Eye (tissue), 1 donor: ENCODE measurements around the gene PPP3CB.

ENCODE experiments used
- DNase-seq: peaks from one replicate; pipeline ENCODE4 v3.0.0-alpha.2; 2015

Gene PPP3CB

GRCh38 chr10:73478636-73479035, 17.2 kb downstream of the PPP3CB start:
- DNase-seq = no peak

GRCh38 chr10:73471226-73471625, 24.6 kb downstream of the PPP3CB start:
- no peak for DNase-seq

- DNase-seq = no peak
These were observed 26.2 kb downstream of the PPP3CB start for GRCh38 chr10:73469579-73469978.

DNA sequence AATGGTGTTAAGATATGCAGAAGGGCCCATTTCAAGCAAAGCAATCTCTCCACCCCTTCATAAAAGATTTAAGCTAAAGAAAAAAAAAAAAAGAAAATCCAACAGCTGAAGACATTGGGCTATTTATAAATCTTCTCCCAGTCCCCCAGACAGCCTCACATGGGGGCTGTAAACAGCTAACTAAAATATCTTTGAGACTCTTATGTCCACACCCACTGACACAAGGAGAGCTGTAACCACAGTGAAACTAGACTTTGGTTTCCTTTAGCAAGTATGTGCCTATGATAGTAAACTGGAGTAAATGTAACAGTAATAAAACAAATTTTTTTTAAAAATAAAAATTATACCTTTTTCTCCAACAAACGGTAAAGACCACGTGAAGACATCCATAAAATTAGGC, 28.6 kb downstream of the PPP3CB start:
- DNase-seq = no peak

DNA sequence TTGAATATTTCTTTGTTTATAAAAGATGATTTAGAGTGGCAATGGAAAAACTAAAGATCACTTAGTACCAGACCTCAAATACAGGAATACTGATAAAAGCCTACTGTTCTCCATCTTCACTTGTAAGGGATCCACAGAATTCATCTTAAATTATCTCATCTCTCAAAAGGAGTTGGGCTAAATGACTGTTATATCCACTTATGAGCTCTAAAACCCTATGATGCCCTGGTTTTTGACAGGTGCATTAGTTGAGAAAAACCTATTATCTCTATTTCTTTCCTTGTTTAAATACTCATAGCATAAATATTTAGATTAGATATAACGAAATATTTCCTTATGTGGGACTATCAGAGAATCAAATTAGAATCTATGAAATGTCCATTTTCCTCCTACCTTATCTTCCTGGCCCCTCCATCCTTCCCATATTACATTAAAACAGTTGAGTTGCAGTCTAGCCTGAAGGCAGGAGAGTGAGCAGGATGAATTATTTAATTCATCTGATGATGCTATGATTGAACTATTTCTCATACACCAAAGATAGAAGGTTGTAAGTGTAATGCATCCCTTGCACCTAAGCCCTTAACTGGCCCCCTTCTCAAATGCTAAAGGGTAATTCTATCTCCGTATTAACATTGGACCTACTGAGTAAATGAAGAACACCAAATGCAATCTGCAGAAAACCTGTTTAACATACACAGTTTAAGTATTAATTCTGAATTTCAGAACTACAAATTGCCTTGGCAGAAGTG, 29.7 kb downstream of the PPP3CB start:
- no peak for DNase-seq

GRCh38 chr10:73460897-73461296, 34.9 kb downstream of the PPP3CB start:
- no peak for DNase-seq

GRCh38 chr10:73459683-73460314, 36.0 kb downstream of the PPP3CB start:
- DNase-seq = no peak

DNA sequence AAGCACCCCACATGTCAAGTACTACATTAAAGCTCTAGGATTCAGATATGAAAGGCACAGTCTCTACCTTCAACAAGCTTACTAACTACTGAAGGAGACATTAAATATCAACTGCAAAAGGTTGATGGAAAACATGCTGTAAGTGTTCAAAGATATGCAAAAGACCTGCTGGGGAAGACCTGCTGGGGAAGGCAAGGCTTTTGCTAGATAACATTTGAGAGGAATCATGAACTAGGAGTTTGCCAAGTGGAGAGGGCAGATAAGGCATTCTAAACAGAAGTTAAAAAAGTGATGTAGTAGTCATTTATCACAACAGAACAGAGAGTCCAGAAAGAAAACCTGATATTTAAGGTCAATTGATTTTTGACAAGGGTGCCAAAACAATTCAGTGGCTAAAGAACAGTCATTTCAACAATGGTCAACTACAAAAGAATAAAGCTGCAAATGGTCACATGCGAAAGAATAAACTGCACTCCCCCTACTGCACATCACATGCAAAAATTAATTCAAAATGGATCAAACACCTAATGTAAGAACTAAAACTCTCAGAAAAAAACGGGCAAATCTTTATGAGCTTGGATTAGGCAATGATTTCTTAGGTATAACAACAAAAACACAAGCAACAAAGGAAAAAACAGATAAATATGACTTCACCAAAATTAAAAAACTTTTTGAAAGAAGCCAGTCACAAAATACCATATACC, 39.5 kb downstream of the PPP3CB start:
- no peak for DNase-seq

GRCh38 chr10:73449113-73449512, 46.7 kb downstream of the PPP3CB start:
- DNase-seq = no peak

GRCh38 chr10:73448384-73448783, 47.4 kb downstream of the PPP3CB start:
- DNase-seq = no peak

DNA sequence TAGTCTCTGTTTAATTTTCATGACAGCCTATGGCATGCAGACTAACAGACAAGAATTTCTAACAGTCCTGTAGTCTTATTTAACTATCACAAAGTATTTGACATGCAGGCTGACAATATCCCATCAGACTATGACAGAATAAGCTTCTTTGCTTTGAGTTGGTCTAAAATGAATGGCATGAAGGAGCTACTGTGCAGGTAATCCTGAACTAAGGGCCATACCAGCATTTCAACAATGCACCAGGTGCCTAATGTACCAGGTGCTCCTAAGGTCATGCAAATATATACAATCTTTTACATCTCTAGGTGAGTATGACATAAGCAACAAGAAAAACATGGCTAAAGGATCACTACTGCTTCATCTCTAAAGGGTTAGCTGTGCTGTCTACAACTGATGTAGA, 48.9 kb downstream of the PPP3CB start:
- DNase-seq = no peak

DNA sequence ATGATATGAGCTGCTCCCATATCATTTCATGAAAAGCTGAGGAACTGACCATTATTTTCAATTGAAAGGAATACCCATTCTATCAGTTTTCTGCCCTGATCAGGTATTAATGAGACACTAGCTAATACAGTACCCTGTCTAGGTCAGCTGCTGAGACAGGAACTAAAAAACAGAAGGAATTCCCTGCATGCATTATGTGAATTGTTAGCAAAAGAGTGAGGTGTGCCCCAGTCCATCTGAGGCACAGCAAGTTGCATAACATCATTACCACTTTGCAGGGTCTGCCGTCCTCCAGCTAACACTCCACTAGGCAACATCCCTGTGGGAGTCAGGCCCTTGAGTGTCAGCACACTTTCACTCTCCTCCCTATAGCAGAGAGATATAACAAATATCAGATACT, 51.4 kb downstream of the PPP3CB start:
- DNase-seq = no peak

- no peak for DNase-seq
These were observed 56.1 kb downstream of the PPP3CB start for GRCh38 chr10:73439605-73440312.

DNA sequence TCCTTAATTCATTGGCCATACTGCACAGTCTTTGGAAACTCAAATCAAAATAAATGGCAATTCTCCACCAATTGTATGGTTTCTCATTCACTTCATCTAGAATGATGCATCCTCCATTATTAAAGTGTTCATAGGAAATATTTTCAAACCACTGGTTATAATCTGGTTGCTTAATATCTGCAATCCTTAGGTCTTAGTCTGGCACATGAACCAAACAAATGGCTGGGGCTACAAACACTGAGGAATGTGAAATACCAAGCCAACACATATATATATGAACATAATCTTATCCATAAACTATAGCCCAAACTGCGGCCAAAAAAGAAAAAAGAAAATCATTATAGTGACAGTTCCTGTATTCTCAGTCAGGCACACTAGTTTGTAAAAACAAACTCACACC, 56.8 kb downstream of the PPP3CB start:
- DNase-seq = no peak

DNA sequence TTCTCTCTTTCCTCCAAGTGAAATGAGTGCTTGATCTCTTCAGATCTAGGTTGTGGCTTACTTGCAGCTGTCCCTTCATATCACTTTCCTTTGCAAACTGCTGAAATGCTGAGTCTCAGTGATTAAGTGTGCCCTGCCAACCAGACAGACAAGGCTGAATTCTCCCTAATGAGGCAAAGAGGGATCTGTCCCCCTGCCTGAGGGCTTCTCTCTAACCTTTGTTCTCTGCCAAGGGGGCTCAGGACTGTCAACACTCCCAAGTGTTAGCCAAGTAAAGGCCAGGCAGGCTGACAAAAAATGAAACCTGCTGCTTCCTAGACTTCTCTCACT, 62.3 kb downstream of the PPP3CB start, which contains the start of gene MSS51:
Gene MSS51, minus strand, starts transcription at position 24 of the 330 bp plus-strand sequence. CDS start 5,277 bp downstream, outside the sequence.
- peak; percentile 76 for DNase-seq

DNA sequence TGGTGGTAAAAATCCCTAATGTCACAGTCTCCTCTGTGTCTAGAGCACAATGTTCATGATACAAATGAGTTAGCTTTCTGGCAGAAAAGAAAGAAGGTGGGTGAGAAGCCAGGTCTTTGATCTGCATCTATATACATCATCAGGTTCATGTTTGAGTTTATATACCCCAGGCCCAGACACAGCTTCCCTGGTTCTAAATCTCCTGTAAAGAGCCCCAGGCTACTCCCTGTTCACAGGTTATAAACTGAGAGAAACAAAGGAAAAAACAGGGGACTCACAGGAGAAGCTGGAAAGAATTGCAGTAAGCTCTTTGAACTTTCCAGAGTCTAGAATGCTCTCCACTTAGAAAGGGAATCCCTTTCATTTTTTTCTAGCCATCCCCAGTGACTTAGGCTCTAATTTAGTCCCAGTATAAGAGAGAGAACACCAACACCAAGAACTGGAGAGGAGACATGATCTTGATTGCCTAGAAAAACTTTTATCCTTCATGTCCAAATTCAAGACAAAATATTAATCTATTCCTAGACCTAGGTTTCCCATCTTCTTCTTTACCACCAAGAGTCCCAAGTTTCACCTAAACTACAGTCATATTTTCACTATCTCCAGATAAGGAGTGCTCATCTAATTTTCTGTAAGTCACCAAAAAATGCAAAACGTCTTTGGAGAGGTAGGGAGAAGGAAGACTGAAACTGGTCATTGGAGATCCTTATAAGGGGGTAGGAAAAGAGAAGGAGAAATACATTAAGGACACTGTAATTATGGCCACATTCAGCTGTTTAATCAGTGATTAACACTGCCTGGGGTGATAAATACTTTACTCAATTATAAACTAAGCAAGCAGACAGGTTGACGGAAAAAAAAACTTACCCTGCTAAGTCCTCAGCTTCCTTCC, 62.9 kb downstream of the PPP3CB start:
- no peak for DNase-seq

- no peak for DNase-seq
These were observed 69.5 kb downstream of the PPP3CB start for GRCh38 chr10:73426318-73426717.

- DNase-seq = no peak
These were observed 71.3 kb downstream of the PPP3CB start for GRCh38 chr10:73424478-73424877.

- no peak for DNase-seq
These were observed 72.5 kb downstream of the PPP3CB start for GRCh38 chr10:73423309-73423708.

GRCh38 chr10:73416571-73416970, 79.3 kb downstream of the PPP3CB start:
- no peak for DNase-seq

DNA sequence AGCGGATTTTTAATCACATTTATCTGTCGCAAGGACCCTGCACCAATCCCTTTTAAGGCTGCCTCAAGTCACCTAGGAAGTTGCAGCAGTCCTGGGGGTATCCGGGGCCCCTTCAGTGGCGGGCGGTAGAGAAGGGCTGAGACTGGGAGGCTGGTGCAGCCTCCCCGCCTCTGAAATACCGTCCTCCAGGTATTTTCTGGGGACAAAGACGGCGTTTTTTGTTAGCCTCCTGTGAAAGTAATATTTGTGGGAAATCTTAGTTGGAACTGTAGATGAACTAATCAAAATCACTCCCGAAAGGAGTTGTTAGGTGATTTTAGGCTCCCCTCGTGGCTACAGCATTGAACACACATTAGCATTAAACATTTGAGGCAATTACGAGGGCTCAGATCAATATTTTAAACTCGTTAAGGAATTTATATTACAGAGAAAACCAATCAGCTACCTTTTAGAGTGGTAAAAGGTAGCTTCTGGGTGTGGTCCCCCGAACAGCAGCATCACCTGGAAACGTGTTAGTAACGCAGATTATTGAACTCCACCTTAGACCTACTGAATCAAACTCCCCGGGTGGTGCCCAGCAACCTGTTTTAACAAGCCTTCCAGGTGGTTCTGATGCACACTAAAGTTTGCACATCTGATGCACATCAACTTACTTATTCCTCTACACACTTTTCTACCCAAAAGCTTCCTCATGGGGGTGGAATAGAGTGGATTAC, 81.4 kb downstream of the PPP3CB start:
- DNase-seq = peak; percentile 9
